Uterus (tissue), 4 donors: ENCODE results near the gene HIP1. TPM values are rescaled to one million over a fixed set of nuclear protein-coding genes. Genes with fewer than 3 reads are reported as not detected.
"Not testable (repeated sequence)": the region's sequence is repeated elsewhere in the genome, so short reads cannot be mapped to it uniquely, and the experiment has no call there.

Experiments
- DNase-seq, 2 donors: peaks; one replicate each; pipeline ENCODE4 v3.0.0-alpha.2; 2019 to 2020
- H3K27ac ChIP-seq, 2 donors: fragments of 200-600 bp; sonication (generic); 1 replicate in 1 of 2; 2 replicates in 1 of 2; pipeline ENCODE4 v1.5.1; 2016 to 2018
- H3K27me3 ChIP-seq, 2 donors: fragments of 200-600 bp; sonication (generic); one replicate each; pipeline ENCODE4 v1.5.1; 2018 to 2019; ENCODE audit warnings: control low read depth in 1 of 2
- H3K36me3 ChIP-seq, 2 donors: fragments of 200-600 bp; sonication (generic); one replicate each; pipeline ENCODE4 v1.5.1; 2019; ENCODE audit warnings: control low read depth in 1 of 2
- H3K4me1 ChIP-seq, 2 donors: fragments of 200-600 bp; sonication (generic); one replicate each; pipeline ENCODE4 v1.5.1; 2018 to 2019; ENCODE audit warnings: control low read depth in 1 of 2
- H3K4me3 ChIP-seq, 2 donors: fragments of 200-600 bp; sonication (generic); 1 replicate in 1 of 2; 2 replicates in 1 of 2; pipeline ENCODE4 v1.5.1; 2018 to 2019; ENCODE audit warnings: mild to moderate bottlenecking in 1 of 2
- H3K9me3 ChIP-seq, 2 donors: fragments of 200-600 bp; sonication (generic); one replicate each; pipeline ENCODE4 v1.5.1; 2019; ENCODE audit warnings: control low read depth in 1 of 2
- POLR2A ChIP-seq, 2 donors: fragments of 450-650 bp; IDR thresholded peaks; one replicate each; pipeline ENCODE4 v1.6.1; 2016; ENCODE audit warnings: antibody characterized with exemption in 2 of 2, mild to moderate bottlenecking in 1 of 2, moderate library complexity in 1 of 2
- intact Hi-C: fragments of 100-400 bp; cut with DNase I; formaldehyde crosslinking; loops from one replicate; pipeline ENCODE4 v1.15.1; 2023; ENCODE audit warnings: low total_unique reads
- total RNA-seq, 4 donors: library from RNA; depleted of rRNA in 3 of 4; stranded (reverse); fragments of >200 nt in 3 of 4; gene quantifications; one replicate each; pipeline versions ENCODE4 v1.1.0 to v1.2.4, GENCODE V29; 2014 to 2023
- TF ChIP-seq, protein P1 (sequence below), 4 experiments: fragments of 200-600 bp in 2 of 4; fragments of 450-650 bp in 2 of 4; sonication (generic) in 2 of 4; IDR thresholded peaks; one replicate each; pipeline ENCODE4 v1.5.1; 2016 to 2019; ENCODE audit warnings: antibody characterized with exemption in 4 of 4, mild to moderate bottlenecking in 2 of 4, moderate library complexity in 1 of 4
- donor health status: DM: yes; HTN: yes; CAD: no.

The HIP1 gene
- total RNA-seq, 4 donors from 2014 or later = 13.1 to 48.8 (median 20.3) TPM

DNA sequence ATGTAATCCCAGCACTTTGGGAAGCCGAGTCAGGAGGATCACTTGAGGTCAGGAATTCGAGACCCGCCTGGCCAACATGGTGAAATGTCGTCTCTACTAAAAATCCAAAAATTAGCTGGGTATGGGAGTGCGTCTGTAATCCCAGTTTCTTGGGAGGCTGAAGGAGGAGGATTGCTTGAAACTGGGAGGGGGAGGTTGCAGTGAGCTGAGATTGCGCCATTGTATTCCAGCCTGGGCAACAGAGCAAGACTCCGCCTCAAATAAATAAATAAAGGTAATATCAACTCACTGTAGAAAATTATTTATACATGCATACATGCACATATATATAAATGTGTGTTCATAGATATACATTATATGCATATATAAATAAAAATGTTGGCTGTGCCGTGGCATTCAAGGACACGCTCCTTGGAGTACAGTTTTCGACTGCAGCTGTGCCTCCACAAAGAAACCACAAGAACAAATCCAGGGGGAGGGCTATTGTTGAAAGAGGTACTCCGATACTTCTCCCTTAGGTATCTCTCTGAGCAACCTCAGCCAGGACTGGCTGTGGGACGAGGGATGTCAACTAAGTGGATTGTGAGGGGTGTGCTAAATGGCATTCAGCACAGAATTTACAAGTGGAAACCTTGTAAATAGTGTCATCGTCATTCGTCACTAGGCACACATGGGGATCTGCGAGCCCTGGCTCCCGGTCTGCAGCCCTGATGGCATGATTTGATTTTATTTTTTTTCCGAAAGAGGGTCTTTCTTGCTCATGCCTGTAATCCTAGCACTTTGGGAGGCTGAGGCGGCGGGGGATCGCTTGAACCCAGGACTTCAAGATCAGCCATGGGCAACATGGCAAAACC, 49.3 kb downstream of the HIP1 start:
- DNase-seq = no peak
- Histone ChIP-seq H3K9me3 (no peaks in the 10 kb centered on the region), H3K27ac (no peak overlapping the region), H3K4me1 (peaks cover 0 to 7% of the 10 kb centered on the region in 2 donors), H3K27me3 (no peaks in the 10 kb centered on the region), H3K36me3 (no peaks in the 10 kb centered on the region), H3K4me3 (no peak overlapping the region)
- no peak for TF ChIP-seq POLR2A (IDR thresholded peaks at IDR 0.05)
- TF ChIP-seq, protein P1, sequence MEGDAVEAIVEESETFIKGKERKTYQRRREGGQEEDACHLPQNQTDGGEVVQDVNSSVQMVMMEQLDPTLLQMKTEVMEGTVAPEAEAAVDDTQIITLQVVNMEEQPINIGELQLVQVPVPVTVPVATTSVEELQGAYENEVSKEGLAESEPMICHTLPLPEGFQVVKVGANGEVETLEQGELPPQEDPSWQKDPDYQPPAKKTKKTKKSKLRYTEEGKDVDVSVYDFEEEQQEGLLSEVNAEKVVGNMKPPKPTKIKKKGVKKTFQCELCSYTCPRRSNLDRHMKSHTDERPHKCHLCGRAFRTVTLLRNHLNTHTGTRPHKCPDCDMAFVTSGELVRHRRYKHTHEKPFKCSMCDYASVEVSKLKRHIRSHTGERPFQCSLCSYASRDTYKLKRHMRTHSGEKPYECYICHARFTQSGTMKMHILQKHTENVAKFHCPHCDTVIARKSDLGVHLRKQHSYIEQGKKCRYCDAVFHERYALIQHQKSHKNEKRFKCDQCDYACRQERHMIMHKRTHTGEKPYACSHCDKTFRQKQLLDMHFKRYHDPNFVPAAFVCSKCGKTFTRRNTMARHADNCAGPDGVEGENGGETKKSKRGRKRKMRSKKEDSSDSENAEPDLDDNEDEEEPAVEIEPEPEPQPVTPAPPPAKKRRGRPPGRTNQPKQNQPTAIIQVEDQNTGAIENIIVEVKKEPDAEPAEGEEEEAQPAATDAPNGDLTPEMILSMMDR (IDR thresholded peaks at IDR 0.05) = no peak
- intact Hi-C loops = loop anchor here (10.0 kb wide), 1 partner anchor 75 kb away; no protein-coding TSS in a partner anchor

DNA sequence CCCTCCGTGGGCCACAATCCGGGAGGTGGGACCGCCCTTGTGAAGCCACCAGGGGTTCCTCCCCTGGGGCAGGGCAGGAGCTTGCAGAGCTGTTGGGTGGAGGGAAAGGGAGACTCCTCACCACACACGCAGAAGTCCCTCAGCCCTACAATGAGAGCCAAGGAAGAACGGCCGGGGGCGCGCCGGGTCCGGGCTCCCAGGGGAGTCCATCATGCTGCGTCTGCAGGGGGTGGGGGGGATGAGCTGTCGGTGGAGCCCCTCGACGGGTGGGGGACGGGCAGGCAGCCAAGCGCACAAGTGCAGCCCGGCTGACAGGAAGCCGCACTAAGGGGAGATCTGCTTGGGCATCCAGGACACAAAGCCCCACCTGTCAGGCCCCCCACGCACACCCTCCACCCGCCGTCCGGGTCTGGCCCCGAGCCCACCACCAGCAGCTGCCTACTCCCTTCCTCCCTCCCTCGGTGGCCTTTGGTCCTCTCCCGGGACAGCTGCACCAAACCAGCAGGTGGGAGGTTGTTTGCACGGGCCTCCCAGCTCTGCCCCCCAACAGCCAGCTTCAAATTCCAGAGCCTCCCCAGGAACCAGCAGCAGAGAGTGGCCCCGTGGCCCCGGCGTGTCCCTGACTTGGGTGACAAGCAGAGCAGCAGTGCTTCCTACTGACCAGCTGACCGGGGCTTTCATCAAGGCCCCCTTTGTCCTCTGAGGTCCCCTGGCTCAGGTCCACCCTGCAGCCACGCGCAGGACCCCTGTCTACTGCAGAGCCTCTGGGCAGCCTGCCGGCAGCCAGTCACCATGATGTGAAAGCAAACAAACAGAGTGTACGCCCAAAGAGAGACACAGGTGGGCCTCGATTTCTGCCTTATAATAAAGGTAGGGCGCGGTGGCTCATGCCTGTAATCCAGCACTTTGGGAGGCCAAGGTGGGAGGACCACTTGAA, 50.3 kb downstream of the HIP1 start:
- intact Hi-C loops = no loop called here
- peaks cover 0 to 7% of the 10 kb centered on the region in 2 donors for H3K4me1 ChIP-seq
- TF ChIP-seq, protein P1 (IDR thresholded peaks at IDR 0.05) = no peak
- H3K9me3 ChIP-seq = no peaks in the 10 kb centered on the region
- no peak overlapping the region for H3K4me3 ChIP-seq
- no peak overlapping the region for H3K27ac ChIP-seq
- no peaks in the 10 kb centered on the region for H3K36me3 ChIP-seq
- no peak for DNase-seq
- no peaks in the 10 kb centered on the region for H3K27me3 ChIP-seq

DNA sequence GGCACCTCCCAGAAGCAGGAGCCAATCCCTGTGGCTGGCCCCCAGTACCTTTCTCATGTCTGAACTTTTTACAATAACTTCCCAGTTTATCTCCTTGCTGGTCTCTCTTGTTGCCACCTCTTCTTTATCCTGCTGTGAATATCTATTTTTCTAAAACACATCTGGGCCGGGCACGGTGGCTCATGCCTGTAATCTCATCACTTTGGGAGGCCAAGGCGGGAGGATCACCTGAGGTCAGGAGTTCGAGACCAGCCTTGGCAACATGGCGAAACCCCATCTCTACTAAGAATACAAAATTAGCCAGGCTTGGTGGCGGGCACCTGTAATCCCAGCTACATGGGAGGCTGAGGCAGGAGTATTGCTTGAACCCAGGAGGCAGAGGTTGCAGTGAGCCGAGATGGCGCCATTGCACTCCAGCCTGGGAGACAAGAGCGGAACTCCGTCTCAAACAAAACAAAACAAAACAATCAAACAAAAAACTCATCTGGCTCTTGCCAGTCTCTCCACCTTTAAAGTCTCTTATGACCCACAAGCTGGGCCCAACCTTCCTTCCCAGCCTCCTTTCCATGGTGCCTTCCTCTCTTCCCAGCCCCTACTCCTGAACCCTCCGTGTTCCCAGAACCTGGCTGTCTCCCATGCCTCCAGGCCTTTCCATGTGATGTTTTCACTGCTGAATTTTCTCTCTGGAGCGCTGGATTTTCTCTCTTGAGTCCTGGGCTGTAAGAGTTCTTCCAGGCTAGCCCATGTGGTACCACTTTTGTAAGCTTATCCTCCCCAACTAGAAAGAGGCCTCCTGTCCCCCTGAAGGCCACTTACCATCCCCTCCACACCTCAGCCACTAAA, 51.3 kb downstream of the HIP1 start:
- Histone ChIP-seq H3K27me3 (no peaks in the 10 kb centered on the region), H3K4me1 (peaks cover 0 to 7% of the 10 kb centered on the region in 2 donors), H3K36me3 (no peaks in the 10 kb centered on the region), H3K4me3 (no peak overlapping the region), H3K27ac (no peak overlapping the region), H3K9me3 (no peaks in the 10 kb centered on the region)
- DNase-seq = no peak
- intact Hi-C loops = no loop called here
- TF ChIP-seq, protein P1 (IDR thresholded peaks at IDR 0.05) = no peak
- TF ChIP-seq POLR2A (IDR thresholded peaks at IDR 0.05) = no peak

DNA sequence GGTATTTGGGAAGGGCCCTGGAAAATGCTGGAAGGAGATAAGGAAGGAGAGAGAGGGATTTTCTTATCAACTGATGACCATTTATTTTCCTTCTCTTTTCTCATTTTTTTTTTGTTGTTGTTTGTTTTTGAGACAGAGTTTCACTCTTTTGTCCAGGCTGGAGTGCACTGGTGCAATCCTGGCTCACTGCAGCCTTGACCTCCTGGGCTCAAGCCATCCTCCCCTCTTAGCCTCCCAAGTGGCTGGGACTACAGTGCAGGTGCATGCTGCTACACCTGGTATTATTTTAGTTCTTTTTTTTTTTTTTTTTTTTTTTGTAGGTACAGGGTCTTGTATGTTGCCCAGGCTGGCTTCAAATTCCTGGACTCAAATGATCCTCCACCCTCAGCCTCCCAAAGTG, 52.2 kb downstream of the HIP1 start:
- Histone ChIP-seq H3K4me1 (peaks cover 0 to 7% of the 10 kb centered on the region in 2 donors), H3K27ac (no peak overlapping the region), H3K4me3 (no peak overlapping the region), H3K36me3 (no peaks in the 10 kb centered on the region), H3K27me3 (no peaks in the 10 kb centered on the region), H3K9me3 (no peaks in the 10 kb centered on the region)
- TF ChIP-seq, protein P1 (IDR thresholded peaks at IDR 0.05) = no peak
- intact Hi-C loops = no loop called here
- no peak for DNase-seq

DNA sequence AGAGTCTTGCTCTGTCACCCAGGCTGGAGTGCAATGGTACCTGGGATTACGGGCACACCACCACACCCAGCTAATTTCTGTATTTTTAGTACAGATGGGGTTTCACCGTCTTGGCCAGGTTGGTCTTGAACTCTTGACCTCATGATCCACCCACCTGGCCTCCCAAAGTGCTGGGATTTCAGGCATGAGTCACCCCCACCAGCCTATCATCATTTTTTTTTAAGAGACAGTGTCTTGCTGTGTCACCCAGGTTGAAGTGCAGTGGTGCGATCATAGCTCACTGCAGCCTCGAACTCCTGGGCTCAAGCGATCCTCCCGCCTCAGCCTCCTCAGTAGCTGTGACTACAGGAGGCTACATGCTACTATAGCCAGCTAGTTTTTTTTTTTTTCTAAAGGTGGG, 56.7 kb downstream of the HIP1 start:
- H3K27me3 ChIP-seq, H3K4me1 ChIP-seq, H3K9me3 ChIP-seq, DNase-seq, H3K36me3 ChIP-seq, H3K27ac ChIP-seq, H3K4me3 ChIP-seq, intact Hi-C loops: not testable (repeated sequence)
